ENCODE results near the gene ACAP3.

Gene ACAP3

GRCh38 chr1:1242461-1243265 lies 65.1 kb downstream of the ACAP3 start:
- TF ChIP-seq CTCF (IDR thresholded peaks at IDR 0.05; ENCODE audit: borderline replicate concordance, control extremely low read depth, extremely low read depth, insufficient read depth, missing control alignments), result no peak

More at GRCh38 chr1:1242461-1243265, 65.1 kb downstream of the ACAP3 start:
- in situ Hi-C loops (cut with MboI; ENCODE audit: low sequenced_read_pairs, unreplicated experiment), result no loop called here
- DNase-seq (ENCODE audit: low spot score), result no peak

All from GM13976 (cell line).